SH-SY5Y (cell line): ENCODE results near the gene KLF17.

Experiments
- GATA2 ChIP-seq: IDR thresholded peaks from 2 replicates; pipeline ENCODE4 v1.6.1; 2011; ENCODE audit warnings: mild to moderate bottlenecking, low read depth, low read length
- GATA3 ChIP-seq: IDR thresholded peaks from 2 replicates; pipeline ENCODE4 v1.6.1; 2011; ENCODE audit warnings: low read depth, mild to moderate bottlenecking, low read length, moderate library complexity

GRCh38 chr1:44168520-44169098 is 50.0 kb downstream of the KLF17 start:
- TF ChIP-seq GATA2 (no peak), GATA3 (no peak)
